ENCODE measurements around the gene THNSL1. TPM values are rescaled to one million over a fixed set of nuclear protein-coding genes. Genes with fewer than 3 reads are reported as not detected.

The THNSL1 gene
- total and polyA plus RNA-seq, 2 of the 8 experiments (the other 6 are each of a cell fraction or from before 2014, with no cell fraction given) = 1.4 to 3.1 TPM

- H3K18ac ChIP-seq (ENCODE audit: extremely low read depth, low read length) = no peak overlapping the region
- no peak overlapping the region for H3K14ac ChIP-seq (ENCODE audit: insufficient read length)
- no peak overlapping the region for H2AFZ ChIP-seq (ENCODE audit: low read length)
- no peaks in the 10 kb centered on the region for H3K79me2 ChIP-seq (ENCODE audit: control insufficient read depth in 1 of 2, insufficient read depth in 2 of 2, low read length in 2 of 2)
- DNase-seq (ENCODE audit: low read depth in 1 of 2, low spot score in 2 of 2) (no peak), FAIRE-seq (no peak)
- no peak overlapping the region for H3K9ac ChIP-seq (replicated peaks in 1 of 4; ENCODE audit: extremely low read depth in 1 of 4, low read depth in 3 of 4, low read length in 3 of 4)
- no peak overlapping the region for H3K4me3 ChIP-seq (ENCODE audit: extremely low read depth in 1 of 4, insufficient read depth in 2 of 4, low read depth in 3 of 4, low read length in 4 of 4)
- no peaks in the 10 kb centered on the region for H3K23me2 ChIP-seq (ENCODE audit: low read depth, low read length)
- peaks cover 2 to 10% (median 6%) of the 10 kb centered on the region in 4 experiments; a peak in 4 of 7 replicates for H3K4me1 ChIP-seq (replicated peaks in 1 of 4; ENCODE audit: control insufficient read depth in 3 of 4, insufficient read depth in 4 of 4, low read length in 3 of 4)
- POLR2A ChIA-PET (ENCODE audit: partially characterized antibody) = no interaction called here
- no peaks in the 10 kb centered on the region for H3K36me3 ChIP-seq (ENCODE audit: control insufficient read depth in 2 of 4, insufficient read depth in 4 of 4, low read length in 3 of 4)
- no peak overlapping the region for H4K8ac ChIP-seq (ENCODE audit: extremely low read depth, insufficient read depth, low read length)
- no peak overlapping the region for H3K4me2 ChIP-seq (ENCODE audit: insufficient read depth in 1 of 2, low read depth in 2 of 2, low read length in 2 of 2)
- no peak overlapping the region for H2BK120ac ChIP-seq (replicated peaks; ENCODE audit: low read depth, low read length)
- H4K5ac ChIP-seq (ENCODE audit: insufficient read length, low read depth, low read length) = no peak overlapping the region
- no peak overlapping the region for H2BK15ac ChIP-seq (ENCODE audit: low read length)
- no peak overlapping the region for H3K27ac ChIP-seq (ENCODE audit: low read depth, low read length)
- no peak overlapping the region for H2AK5ac ChIP-seq (ENCODE audit: low read depth, low read length)
- CTCF ChIA-PET (ENCODE audit: partially characterized antibody) = interaction anchor here (1.0 kb wide), 1 partner anchor 9 kb away, joined by 3 read pairs; no protein-coding TSS in a partner anchor
- no peaks in the 10 kb centered on the region for H3K79me1 ChIP-seq (ENCODE audit: low read depth, low read length)
- H2BK20ac ChIP-seq (ENCODE audit: low read length) = no peak overlapping the region
- H3K9me3 ChIP-seq (ENCODE audit: insufficient read depth in 2 of 2, low read depth in 1 of 2, low read length in 1 of 2) = no peaks in the 10 kb centered on the region
- no peak overlapping the region for H3K56ac ChIP-seq (replicated peaks; ENCODE audit: insufficient read length, low read depth, low read length)
- peaks cover 0 to 3% of the 10 kb centered on the region in 2 experiments for H4K20me1 ChIP-seq (replicated peaks in 1 of 2; ENCODE audit: control insufficient read depth in 1 of 2, insufficient read depth in 2 of 2, low read length in 2 of 2)
- H3K4ac ChIP-seq (replicated peaks; ENCODE audit: insufficient read length, low read depth, low read length) = no peak overlapping the region
- 91% methylated on average over 1 of the region's 1 CpG; no CpG with 5 or more reads in 1 of the 2 experiments for WGBS, 2 experiments (ENCODE audit: extremely low coverage in 1 of 2, insufficient coverage in 1 of 2, insufficient read length in 1 of 2, insufficient replicate concordance in 2 of 2, low coverage in 1 of 2, low lambda C conversion rate in 2 of 2, missing lambda C conversion rate in 1 of 2)
- H3K23ac ChIP-seq (ENCODE audit: insufficient read length) = no peak overlapping the region
- no peak overlapping the region for H2BK12ac ChIP-seq (ENCODE audit: low read depth, low read length)
- H2BK5ac ChIP-seq (ENCODE audit: low read depth, low read length) = no peak overlapping the region
- no peak overlapping the region for H4K91ac ChIP-seq (replicated peaks; ENCODE audit: insufficient read length, low read length)
- peaks cover 15 to 45% (median 34%) of the 10 kb centered on the region in 4 experiments for H3K27me3 ChIP-seq (replicated peaks in 1 of 4; ENCODE audit: control insufficient read depth in 3 of 4, extremely low read depth in 1 of 4, insufficient read depth in 3 of 4, low read length in 3 of 4)
- no peak for TF ChIP-seq CTCF (IDR thresholded peaks at IDR 0.05; ENCODE audit: control extremely low read depth in 1 of 3, insufficient read depth in 1 of 3, low read depth in 1 of 3, low read length in 3 of 3)
- no peak for TF ChIP-seq RXRA (IDR thresholded peaks at IDR 0.05; ENCODE audit: insufficient read depth, low read depth, low read length)
- no peak for TF ChIP-seq KDM5A (IDR thresholded peaks at IDR 0.05; ENCODE audit: low read length)
- TF ChIP-seq ATF2 (IDR thresholded peaks at IDR 0.05; ENCODE audit: low read length) = no peak
- no peak for TF ChIP-seq CHD2 (IDR thresholded peaks at IDR 0.05; ENCODE audit: low read length)
- TF ChIP-seq SP2 (IDR thresholded peaks at IDR 0.05; ENCODE audit: low read length) = no peak
- TF ChIP-seq RFX5 (IDR thresholded peaks at IDR 0.05; ENCODE audit: borderline replicate concordance, low read depth, low read length) = no peak
- no peak for TF ChIP-seq HDAC2 (IDR thresholded peaks at IDR 0.05; ENCODE audit: borderline replicate concordance in 1 of 2, low read depth in 2 of 2, low read length in 2 of 2)
- no peak for TF ChIP-seq CEBPB (IDR thresholded peaks at IDR 0.05; ENCODE audit: low read depth, low read length)
- no peak for TF ChIP-seq SAP30 (IDR thresholded peaks at IDR 0.05; ENCODE audit: insufficient read depth, insufficient replicate concordance, low read length)
These were observed 54.8 kb downstream of the THNSL1 start for GRCh38 chr10:25071227-25071626.
